Mesendoderm (in vitro differentiated cells): Measurements from ENCODE around the gene EIF2B4.
A peak's percentile ranks its signal among the peaks of the same experiment; 100 is the strongest.

Experiments
- DNase-seq: peaks from one replicate; pipeline ENCODE4 v3.0.0; 2013
- H2AK5ac ChIP-seq: 2 replicates; pipeline ENCODE4 v1.6.1; 2013; ENCODE audit warnings: low read length, inconsistent platforms
- H2BK120ac ChIP-seq: 2 replicates; pipeline ENCODE4 v1.6.1; 2013; ENCODE audit warnings: low read depth, mild to moderate bottlenecking, low read length, moderate library complexity, mixed read lengths
- H2BK15ac ChIP-seq: replicated peaks from 2 replicates; pipeline ENCODE4 v1.6.1; 2013; ENCODE audit warnings: low read depth, mild to moderate bottlenecking, moderate library complexity
- H2BK5ac ChIP-seq: 2 replicates; pipeline ENCODE4 v1.6.1; 2013; ENCODE audit warnings: low read length, inconsistent platforms
- H3K18ac ChIP-seq: 2 replicates; pipeline ENCODE4 v1.6.1; 2013; ENCODE audit warnings: mild to moderate bottlenecking, low read length, mixed read lengths
- H3K23ac ChIP-seq: one replicate; pipeline ENCODE4 v1.6.1; 2013; ENCODE audit warnings: low read length
- H3K27ac ChIP-seq: 2 replicates; pipeline ENCODE4 v1.5.1; 2013; ENCODE audit warnings: low read depth, mild to moderate bottlenecking, inconsistent platforms, low read length, moderate library complexity
- H3K27me3 ChIP-seq: 2 replicates; pipeline ENCODE4 v1.6.1; 2013; ENCODE audit warnings: low read length, control low read depth, mild to moderate bottlenecking, inconsistent platforms; ENCODE audit not compliant: insufficient read depth, poor library complexity
- H3K36me3 ChIP-seq: 2 replicates; pipeline ENCODE4 v1.6.1; 2013; ENCODE audit warnings: low read length, inconsistent platforms; ENCODE audit not compliant: control insufficient read depth, insufficient read depth
- H3K4ac ChIP-seq: one replicate; pipeline ENCODE4 v1.6.1; 2013; ENCODE audit warnings: low read depth, mild to moderate bottlenecking, low read length, moderate library complexity
- H3K4me1 ChIP-seq: 2 replicates; pipeline ENCODE4 v1.6.1; 2013; ENCODE audit warnings: low read depth, low read length, inconsistent platforms; ENCODE audit not compliant: control insufficient read depth
- H3K4me2 ChIP-seq: 2 replicates; pipeline ENCODE4 v1.6.1; 2013; ENCODE audit warnings: low read length
- H3K4me3 ChIP-seq: 2 replicates; pipeline ENCODE4 v1.5.1; 2013; ENCODE audit warnings: mild to moderate bottlenecking, low read length
- H3K56ac ChIP-seq: one replicate; pipeline ENCODE4 v1.6.1; 2013; ENCODE audit warnings: low read length
- H3K79me1 ChIP-seq: 2 replicates; pipeline ENCODE4 v1.6.1; 2013; ENCODE audit warnings: low read length, inconsistent platforms
- H3K79me2 ChIP-seq: 2 replicates; pipeline ENCODE4 v1.6.1; 2013; ENCODE audit warnings: mild to moderate bottlenecking, low read length; ENCODE audit not compliant: control insufficient read depth, insufficient read depth
- H3K9ac ChIP-seq: 2 replicates; pipeline ENCODE4 v1.6.1; 2013; ENCODE audit warnings: low read length, inconsistent platforms
- H4K5ac ChIP-seq: one replicate; pipeline ENCODE4 v1.6.1; 2013; ENCODE audit warnings: low read length
- H4K8ac ChIP-seq: one replicate; pipeline ENCODE4 v1.6.1; 2013; ENCODE audit warnings: low read depth, mild to moderate bottlenecking, control low read depth, low read length, moderate library complexity
- WGBS: extraction: QIAGEN DNeasy Blood & Tissue Kit; methylation state at CpG from one replicate; pipeline ENCODE4 v1.1.7; 2013; ENCODE audit warnings: low lambda C conversion rate, missing lambda C conversion rate; ENCODE audit not compliant: insufficient coverage; ENCODE audit errors: extremely low coverage; 5-methylcytosine and 5-hydroxymethylcytosine counted together

The EIF2B4 gene

DNA sequence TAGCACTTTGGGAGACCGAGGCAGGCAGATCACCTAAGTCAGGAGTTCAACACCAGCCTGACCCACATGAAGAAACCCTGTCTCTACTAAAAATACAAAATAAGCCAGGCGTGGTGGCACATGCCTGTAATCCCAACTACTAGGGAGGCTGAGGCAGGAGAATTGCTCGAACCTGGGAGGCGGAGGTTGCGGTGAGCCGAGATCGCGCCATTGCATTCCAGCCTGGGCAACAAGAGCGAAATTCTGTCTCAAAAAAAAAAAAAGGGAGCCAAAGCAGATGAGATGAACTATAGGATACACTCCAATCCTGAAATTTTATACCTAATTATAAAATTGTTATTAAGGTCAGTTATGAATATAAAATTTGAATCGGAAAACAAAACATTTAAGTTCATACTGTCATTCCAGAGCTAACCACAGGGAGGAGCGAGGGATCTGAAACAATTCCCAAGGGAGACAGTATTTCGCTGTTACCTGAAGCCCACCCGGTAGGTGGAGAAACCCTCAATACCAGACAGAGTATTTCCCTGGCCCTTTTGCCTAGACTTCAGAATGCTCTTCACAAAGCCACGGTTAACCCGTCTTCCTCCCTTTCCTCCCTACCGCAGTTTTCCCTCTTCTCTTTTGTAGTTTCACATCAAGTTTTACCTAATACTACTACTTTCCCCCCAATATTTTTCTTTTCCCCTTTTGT, 37.8 kb upstream of the EIF2B4 start:
- Histone ChIP-seq H3K4me1 (no peaks in the 10 kb centered on the region), H3K27me3 (no peaks in the 10 kb centered on the region), H3K9ac (peak overlapping the region; percentile 50), H3K79me2 (peaks cover 51% of the 10 kb centered on the region), H4K5ac (no peak overlapping the region), H4K8ac (no peak overlapping the region), H3K4me2 (peak overlapping the region; percentile 11), H3K4ac (no peak overlapping the region), H2BK5ac (no peak overlapping the region), H2AK5ac (no peak overlapping the region), H3K56ac (peak overlapping the region; percentile 17), H3K36me3 (no peaks in the 10 kb centered on the region), H3K18ac (no peak overlapping the region), H2BK15ac (no peak overlapping the region), H3K79me1 (no peaks in the 10 kb centered on the region), H3K4me3 (peak overlapping the region; percentile 1), H2BK120ac (no peak overlapping the region), H3K27ac (no peak overlapping the region), H3K23ac (no peak overlapping the region)
- 100% methylated on average over 1 of the region's 16 CpGs for WGBS
- peak; percentile 90 for DNase-seq

- no CpG with 5 or more reads among the region's 2 CpGs for WGBS
- Histone ChIP-seq H3K79me2 (peaks cover 77% of the 10 kb centered on the region), H2BK15ac (no peak overlapping the region), H3K27me3 (no peaks in the 10 kb centered on the region), H4K8ac (no peak overlapping the region), H3K36me3 (peaks cover 2% of the 10 kb centered on the region), H3K4me3 (no peak overlapping the region), H3K4me1 (no peaks in the 10 kb centered on the region), H4K5ac (no peak overlapping the region), H2BK5ac (no peak overlapping the region), H3K56ac (no peak overlapping the region), H3K9ac (no peak overlapping the region), H3K27ac (no peak overlapping the region), H2BK120ac (no peak overlapping the region), H3K18ac (no peak overlapping the region), H3K79me1 (peaks cover 3% of the 10 kb centered on the region), H3K23ac (no peak overlapping the region), H3K4ac (no peak overlapping the region), H2AK5ac (no peak overlapping the region), H3K4me2 (no peak overlapping the region)
- no peak for DNase-seq
Observed at GRCh38 chr2:27400348-27401135, 30.4 kb upstream of the EIF2B4 start.

GRCh38 chr2:27398962-27399361, 28.8 kb upstream of the EIF2B4 start:
- H3K4me2 ChIP-seq: no peak overlapping the region
- H3K9ac ChIP-seq: no peak overlapping the region
- H4K5ac ChIP-seq: no peak overlapping the region
- no peak overlapping the region for H2BK15ac ChIP-seq
- no peak overlapping the region for H3K18ac ChIP-seq
- no peaks in the 10 kb centered on the region for H3K4me1 ChIP-seq
- no peak overlapping the region for H3K23ac ChIP-seq
- H3K4ac ChIP-seq: no peak overlapping the region
- no peak for DNase-seq
- no peak overlapping the region for H2BK5ac ChIP-seq
- H3K56ac ChIP-seq: no peak overlapping the region
- H2AK5ac ChIP-seq: no peak overlapping the region
- H3K79me1 ChIP-seq: peaks cover 4% of the 10 kb centered on the region
- no CpG with 5 or more reads among the region's 5 CpGs for WGBS
- peaks cover 77% of the 10 kb centered on the region for H3K79me2 ChIP-seq
- H3K4me3 ChIP-seq: no peak overlapping the region
- peaks cover 2% of the 10 kb centered on the region for H3K36me3 ChIP-seq
- no peak overlapping the region for H2BK120ac ChIP-seq
- H4K8ac ChIP-seq: no peak overlapping the region
- H3K27me3 ChIP-seq: no peaks in the 10 kb centered on the region
- no peak overlapping the region for H3K27ac ChIP-seq

DNA sequence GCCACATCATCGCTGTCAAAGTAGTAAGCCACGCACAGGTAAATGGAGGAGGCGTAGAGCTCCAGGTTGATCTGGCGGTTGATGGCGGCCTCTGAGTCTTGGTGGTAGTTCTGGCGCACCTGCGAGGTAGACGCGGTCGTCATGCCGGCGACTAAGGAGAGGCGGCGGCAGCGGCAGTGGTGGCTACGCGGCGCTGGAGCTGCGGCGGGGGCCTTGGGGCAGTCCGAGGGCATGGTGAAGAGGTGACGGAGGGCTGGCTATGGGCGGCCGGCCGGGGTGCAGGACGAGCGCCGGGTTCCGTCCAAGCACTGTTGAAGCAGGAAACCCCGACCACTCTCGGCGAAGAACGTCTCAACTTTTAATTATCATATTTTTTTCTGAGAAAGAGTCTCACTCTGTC, 23.1 kb upstream of the EIF2B4 start:
- H2AK5ac ChIP-seq: no peak overlapping the region
- WGBS: no CpG with 5 or more reads among the region's 33 CpGs
- H3K27ac ChIP-seq: no peak overlapping the region
- H3K4me3 ChIP-seq: no peak overlapping the region
- no peak overlapping the region for H2BK15ac ChIP-seq
- H3K79me1 ChIP-seq: peaks cover 11% of the 10 kb centered on the region
- H4K5ac ChIP-seq: no peak overlapping the region
- H3K18ac ChIP-seq: no peak overlapping the region
- no peak overlapping the region for H3K56ac ChIP-seq
- H3K4me2 ChIP-seq: no peak overlapping the region
- no peaks in the 10 kb centered on the region for H3K36me3 ChIP-seq
- H3K4me1 ChIP-seq: no peaks in the 10 kb centered on the region
- H3K4ac ChIP-seq: no peak overlapping the region
- no peak for DNase-seq
- H3K9ac ChIP-seq: no peak overlapping the region
- peaks cover 69% of the 10 kb centered on the region for H3K79me2 ChIP-seq
- no peak overlapping the region for H4K8ac ChIP-seq
- no peak overlapping the region for H2BK5ac ChIP-seq
- no peak overlapping the region for H2BK120ac ChIP-seq
- no peaks in the 10 kb centered on the region for H3K27me3 ChIP-seq
- no peak overlapping the region for H3K23ac ChIP-seq

DNA sequence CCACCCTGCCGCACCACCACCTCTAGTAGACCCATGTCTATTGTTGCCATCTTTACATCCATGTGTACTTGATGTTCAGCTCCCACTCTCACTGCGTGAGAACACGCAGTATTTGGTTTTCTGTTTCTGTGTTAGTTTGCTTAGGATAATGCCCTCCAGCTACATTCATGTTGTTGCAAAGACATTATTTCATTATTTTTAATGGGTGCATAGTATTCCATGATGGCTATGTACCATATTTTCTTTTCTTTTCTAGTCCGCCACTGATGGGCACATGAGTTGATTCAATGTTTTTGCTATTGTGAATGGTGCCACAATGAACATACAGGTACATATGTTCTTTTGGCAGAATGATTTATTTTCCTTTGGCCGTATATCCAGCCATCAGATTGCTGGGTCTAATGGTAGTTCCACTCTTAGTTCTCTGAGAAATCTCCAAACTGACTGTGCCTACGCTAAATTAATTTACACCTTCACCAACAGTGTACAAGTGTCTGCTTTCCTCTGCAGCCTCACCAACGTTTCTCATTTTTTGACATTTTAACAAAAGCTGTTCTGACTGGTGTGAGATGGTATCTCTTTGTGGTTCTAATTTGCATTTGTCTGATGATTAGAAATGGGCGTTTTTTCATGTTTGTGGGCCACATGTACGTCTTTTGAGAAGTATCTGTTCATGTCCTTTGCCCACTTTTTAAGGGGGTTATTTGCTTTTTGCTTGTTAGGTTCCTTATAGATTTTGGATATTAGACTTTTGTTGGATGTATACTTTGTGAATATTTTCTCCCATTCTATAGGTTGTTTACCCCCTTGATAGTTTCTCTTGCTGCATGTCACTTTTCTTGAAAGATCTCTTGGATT, 20.9 kb upstream of the EIF2B4 start:
- Histone ChIP-seq H4K8ac (no peak overlapping the region), H3K4me1 (no peaks in the 10 kb centered on the region), H3K23ac (no peak overlapping the region), H3K4me3 (no peak overlapping the region), H3K18ac (no peak overlapping the region), H4K5ac (no peak overlapping the region), H2AK5ac (no peak overlapping the region), H3K79me1 (peaks cover 14% of the 10 kb centered on the region), H3K56ac (no peak overlapping the region), H3K27me3 (no peaks in the 10 kb centered on the region), H2BK120ac (no peak overlapping the region), H2BK15ac (no peak overlapping the region), H3K27ac (no peak overlapping the region), H3K4ac (no peak overlapping the region), H3K9ac (no peak overlapping the region), H3K4me2 (no peak overlapping the region), H3K79me2 (peaks cover 54% of the 10 kb centered on the region), H2BK5ac (no peak overlapping the region), H3K36me3 (peaks cover 1% of the 10 kb centered on the region)
- no peak for DNase-seq
- no CpG with 5 or more reads among the region's 9 CpGs for WGBS
